SIG-M5 treated with dmso at 0.1 percent for 504 hours (cell line): ENCODE measurements around the gene LRCOL1.
A peak's percentile ranks its signal among the peaks of the same experiment; 100 is the strongest.
"Not testable (repeated sequence)": the region's sequence is repeated elsewhere in the genome, so short reads cannot be mapped to it uniquely, and the experiment has no call there.

Experiments used
- DNase-seq: peaks from one replicate; lab custom pipeline; 2025; ENCODE audit not compliant: unreplicated experiment; lab: John Stamatoyannopoulos, UW

LRCOL1 gene

DNA sequence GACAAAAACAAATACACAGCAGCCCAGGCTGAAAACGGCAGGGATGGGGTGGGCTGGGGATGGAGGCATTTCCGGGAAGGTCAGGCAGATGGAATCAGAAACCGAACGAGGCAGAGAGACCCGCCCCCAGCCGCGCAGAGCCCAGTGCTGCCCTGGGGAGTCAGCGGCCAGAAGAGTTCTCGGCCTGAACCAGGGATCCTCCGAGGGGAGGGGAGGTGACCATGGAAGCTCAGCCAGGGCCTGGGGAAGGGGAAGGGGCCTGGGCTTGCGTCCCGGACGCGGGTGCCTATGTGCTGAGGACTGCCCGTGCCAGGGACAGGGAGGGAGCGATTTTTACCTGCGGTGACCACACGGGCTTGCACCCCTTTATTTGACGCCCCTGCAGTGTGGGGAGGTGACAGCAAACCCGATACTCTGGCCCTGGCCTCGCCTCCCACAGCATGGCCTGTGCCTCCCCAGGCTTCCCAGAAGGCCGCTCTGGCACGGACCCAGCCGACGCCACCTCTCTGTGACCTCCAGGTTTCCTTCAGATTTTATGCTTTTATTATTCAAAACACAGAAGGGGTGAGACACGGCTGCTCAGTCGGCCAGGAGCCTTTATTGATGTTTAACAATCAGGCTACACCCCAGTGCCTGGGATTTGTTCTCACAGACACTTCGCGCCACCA is 7.7 kb downstream of the LRCOL1 start:
- no peak for DNase-seq

DNA sequence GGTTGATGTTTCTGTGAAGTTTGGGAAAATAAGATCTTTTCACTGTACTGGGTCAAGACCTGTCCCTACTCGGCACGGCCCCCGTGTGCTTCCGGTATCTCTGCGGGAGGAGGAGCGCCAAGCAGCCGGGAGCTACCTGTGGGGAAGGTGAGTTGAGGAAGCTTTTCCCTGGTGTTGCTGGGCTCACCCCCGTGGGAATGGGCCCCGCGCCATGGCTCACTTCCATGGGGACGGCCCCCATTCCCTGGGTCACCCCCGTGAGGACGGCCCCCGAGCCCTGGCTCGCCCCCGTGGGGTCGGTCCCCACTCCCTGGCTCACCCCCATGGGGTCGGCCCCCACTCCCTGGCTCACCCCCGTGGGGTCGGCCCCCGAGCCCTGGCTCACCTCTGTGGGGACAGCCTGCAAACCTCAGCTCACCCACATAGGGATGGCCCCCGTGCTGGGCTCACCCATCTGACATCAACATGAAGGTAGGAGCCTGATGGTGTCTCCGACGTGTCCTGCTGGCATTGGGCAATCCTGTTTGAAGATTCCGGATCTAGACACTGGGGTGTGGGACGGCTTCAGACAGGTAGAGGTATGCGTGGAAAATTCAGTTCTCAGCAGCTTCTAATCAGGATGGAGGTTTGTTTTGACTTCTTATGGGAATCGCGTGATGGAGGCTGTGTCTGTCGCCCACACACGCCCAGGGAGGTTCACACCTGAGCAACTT is 9.1 kb downstream of the LRCOL1 start:
- DNase-seq, result no peak

DNA sequence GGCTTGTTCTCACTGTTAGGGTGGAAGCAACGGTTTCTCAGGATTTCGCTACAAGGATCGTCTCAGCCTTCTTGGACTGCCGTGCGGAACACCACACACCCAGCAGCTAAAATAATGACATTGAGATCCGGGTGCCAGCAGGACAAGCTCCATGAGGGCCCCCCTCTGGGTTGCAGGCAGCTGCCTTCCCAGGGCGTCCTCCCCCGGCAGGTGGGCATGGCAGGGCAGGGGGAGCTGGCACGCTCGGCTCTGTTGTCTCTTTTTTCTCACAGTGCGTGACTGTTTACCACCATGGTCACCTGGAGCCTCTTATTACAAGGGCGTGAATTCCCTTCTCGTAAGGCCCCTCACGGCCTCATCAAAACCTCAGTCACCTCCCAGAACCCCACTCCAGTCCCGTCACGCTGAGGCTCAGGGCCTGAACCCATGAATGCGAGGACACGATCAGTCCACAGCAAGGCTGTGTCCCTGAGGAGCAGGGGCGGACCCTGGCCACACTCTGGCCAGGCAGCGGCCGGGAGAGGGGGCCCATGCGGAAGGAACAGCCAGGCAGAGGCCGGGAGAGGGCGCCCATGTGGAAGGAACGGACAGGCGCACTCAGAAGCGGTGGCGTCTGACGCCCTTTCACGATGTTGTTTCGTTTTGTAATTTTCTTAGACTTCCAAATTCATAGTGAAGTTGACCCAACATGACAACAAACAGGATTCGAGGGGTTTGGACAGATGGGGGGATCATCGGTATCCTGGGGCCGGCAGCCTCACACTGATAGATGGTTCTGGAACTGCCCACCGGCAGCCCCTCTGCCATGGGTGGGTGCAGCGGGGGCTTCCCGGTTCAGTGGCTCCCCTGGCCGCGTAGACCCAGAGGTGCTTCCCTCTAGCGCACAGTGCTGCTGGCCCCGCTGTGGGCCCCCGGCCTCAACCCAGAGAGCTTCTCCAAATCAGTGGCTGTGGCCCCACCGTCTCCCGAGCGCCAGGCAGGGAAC is 10.0 kb downstream of the LRCOL1 start:
- peak; percentile 71 for DNase-seq

DNA sequence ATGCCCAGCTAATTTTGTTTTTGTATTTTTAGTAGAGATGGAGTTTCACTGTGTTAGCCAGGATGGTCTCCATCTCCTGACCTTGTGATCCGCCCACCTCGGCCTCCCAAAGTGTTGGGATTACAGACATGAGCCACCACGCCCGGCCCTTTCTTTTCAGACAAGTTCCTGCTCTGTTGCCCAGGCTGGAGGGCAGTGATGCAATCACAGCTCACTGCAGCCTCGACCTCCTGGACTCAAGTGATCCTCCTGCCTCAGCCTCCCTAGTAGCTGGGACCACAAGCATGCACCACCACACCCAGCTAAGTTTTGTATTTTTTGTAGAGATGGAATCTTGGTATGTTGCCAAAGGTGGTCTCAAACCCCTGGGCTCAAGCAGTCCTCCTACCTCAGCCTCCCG is 10.9 kb downstream of the LRCOL1 start:
- not testable (repeated sequence) for DNase-seq

DNA sequence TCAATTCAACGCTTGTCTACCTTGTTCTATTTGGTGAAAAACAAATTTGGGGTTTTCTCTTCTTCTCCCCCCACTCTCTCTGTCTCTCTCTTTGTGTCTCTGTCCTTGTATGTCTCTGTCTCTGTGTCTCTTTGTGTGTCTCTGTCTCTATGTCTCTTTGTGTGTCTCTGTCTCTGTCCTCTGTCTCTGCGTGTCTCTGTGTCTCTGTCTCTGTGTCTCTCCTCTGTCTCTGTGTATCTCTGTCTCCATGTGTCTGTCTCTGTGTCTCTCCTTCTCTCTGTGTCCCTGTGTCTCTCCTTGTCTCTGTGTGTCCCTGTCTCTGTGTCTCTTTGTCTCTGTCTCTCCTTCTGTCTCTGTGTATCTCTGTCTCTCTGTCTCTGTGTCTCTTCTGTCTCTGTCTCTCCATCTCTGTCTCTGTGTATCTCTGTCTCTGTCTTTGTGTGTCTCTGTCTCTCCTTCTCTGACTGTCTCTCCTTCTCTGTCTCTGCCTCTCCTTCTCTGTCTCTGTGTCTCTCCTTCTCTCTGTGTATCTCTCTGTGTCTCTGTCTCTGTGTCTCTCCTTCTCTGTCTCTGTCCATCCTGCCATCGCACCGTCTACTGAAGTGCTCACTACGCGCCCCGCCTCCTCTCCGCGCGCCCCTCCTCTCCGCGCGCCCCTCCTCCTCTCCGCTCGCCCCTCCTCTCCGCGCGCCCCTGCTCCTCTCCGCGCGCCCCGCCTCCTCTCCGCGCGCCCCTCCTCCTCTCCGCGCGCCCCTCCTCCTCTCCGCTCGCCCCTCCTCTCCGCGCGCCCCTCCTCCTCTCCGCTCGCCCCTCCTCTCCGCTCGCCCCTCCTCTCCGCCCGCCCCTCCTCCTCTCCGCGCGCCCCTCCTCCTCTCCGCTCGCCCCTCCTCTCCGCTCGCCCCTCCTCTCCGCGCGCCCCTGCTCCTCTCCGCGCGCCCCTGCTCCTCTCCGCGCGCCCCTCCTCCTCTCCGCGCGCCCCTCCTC is 12.8 kb downstream of the LRCOL1 start:
- peak; percentile 57 for DNase-seq

DNA sequence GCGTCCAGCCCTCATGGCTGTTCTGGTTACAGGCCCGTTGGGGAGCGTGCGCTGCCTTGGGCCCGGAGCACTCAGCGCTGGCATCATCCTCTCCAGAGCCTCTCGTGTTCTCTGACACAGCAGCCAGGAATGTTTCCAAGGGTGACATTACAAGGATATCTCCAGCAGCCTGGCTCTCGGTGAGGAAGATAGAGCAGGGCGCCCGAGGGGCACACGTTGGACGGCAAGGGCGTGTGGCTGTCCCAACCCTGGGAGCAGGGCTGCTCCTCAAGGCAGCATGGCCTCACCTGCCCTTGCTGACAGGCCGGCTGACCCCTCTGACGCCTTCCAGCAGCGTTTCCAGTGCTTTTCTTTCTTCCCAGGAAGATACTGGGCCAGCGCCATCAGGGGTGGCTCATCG is 14.4 kb downstream of the LRCOL1 start:
- no peak for DNase-seq

DNA sequence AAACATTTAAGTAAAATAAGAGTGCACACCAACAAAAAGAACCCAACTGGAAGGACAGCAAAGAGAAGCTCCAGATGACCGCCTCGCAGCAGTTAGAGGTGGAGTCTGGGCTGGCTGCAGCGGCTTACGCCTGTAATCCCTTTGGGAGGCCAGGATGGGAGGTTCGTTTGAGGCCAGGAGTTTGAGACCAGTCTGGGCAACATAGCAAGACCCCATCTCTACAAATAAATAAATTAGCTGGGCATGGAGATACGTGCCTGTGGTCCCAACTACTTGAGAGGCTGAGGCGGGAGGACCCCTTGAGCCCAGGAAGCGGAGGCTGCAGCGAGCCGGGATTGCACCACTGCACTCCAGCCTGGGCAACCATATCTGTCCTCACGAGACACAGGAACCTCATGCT is 15.2 kb downstream of the LRCOL1 start:
- DNase-seq, result no peak

DNA sequence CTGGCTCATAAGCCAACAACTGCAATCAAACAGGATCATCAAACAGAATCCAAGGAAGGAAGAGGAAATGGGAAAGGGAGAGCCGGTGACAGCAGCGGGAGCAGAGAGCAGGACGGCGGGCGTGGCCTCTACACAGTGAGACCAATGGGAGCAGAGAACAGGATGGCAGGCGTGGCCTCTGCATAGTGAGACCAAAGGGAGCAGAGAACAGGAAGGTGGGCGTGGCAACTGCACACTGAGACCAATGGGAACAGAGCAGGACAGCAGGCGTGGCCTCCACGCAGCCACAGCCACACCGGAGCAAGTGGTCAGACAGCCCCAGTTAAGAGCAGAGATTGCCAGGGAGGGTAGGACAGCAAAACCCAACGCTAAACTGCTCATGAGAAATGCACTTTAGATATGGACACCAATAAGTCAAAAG is 16.4 kb downstream of the LRCOL1 start:
- DNase-seq, result peak; percentile 75

DNA sequence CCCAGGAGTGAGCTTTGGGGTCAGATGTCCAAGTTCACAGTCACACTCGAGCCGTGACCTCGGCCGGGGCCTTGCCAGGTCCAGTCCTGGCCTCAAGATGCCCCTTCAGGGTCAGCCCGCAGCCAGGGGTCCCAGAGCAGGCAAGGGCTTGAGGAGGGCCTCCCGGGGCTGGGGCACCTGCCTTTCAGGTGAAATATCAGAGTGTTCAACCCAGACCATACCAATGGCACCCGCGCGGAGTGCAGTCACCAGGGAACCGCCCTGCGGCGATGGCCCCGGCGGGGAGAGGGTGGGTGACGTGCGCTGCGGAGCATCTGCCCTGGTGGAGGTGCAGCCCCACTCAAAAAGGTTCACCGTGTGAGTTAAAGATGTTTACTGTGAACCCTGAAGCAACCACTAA is 16.9 kb downstream of the LRCOL1 start:
- no peak for DNase-seq

DNA sequence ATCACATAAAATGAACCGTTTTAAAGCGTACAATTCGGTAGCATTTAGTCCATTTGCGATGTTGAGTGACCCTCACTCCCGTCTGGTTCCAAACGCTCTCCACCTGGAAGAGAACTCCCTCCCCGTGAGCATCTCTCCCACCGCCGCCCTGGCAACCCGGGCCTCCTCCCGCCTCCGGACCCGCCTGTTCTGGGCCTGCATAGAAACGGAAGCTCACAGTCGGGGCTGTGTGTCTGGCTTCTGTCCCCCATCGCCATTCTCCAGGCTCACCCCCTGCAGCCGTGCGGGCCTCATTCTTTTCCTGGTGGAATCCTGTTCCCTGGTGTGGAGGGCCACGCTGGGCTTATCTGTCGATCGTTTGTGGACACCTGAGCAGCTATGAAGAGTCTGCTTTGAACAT is 17.3 kb downstream of the LRCOL1 start:
- DNase-seq, result no peak

DNA sequence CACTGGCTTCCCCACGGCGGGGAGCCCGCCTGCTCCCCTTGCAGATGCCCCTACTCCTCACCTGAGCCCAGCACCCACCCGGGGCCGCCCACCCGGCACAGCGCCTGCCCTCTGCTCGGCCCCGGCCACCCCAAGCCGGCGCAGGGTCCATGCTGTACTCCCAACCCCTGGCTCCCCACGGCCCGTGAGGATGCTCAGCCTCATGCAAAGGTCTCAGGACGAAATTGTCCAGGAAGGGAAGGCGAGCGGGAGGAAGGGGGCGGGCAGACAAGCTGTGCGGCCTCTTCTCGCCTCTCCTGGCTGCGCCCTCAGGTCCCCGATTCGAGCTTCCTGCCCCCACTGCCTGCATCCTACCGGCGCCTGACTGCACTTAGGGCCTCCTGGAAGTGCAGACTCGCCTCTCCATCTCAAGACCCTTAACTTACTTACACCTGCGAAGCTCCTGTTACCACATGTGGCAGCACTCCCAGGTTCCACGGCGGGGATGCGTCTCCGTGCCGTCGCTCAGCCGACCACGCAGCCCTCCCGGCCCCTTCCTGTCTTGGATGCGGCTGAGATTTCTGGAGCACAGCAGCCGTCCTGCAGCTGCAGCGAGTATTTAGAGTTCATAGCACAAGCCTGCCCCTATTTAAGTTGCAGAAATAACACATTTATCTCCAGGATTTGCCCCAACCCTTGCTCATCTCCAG is 18.0 kb downstream of the LRCOL1 start:
- DNase-seq, result no peak

DNA sequence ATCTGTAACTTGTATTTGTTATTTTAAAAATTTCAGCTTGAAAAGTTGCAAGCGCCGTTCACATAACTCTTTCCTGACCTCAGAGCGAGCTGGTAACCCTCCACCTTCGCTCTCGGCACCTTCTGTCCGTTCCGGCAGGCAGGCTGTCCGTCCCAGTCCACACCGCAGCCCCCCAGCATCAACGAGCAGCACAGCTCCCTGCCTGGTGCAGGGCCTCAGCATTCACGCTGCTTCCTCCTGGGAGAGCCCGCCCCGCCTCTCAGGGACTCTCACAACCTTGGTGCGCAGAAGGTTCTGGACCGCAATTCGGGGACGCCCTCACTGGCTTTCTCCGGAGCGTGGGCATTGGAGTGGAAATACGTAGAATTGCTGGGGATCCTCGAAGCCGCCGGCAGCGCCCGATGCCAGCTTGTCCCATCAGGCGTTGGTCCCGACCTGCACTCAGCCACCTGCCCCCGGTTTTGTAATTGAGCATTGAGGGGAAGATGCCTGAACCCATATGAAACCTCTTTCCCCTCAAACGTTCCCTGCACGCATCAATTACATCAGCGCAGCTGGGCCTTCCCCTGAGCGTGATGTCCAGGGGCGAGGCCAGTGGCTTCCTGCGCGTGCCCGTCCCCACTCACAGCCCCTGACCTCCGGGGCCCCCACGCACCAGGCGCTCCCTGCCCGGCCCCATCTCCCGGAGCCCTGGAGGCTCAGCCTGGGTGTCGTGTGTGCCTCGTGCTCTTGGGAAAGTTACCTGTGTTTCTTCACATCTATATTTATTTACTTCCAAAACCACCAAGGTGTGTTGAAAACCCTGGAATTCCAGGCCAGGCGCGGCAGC is 19.1 kb downstream of the LRCOL1 start:
- DNase-seq, result no peak

DNA sequence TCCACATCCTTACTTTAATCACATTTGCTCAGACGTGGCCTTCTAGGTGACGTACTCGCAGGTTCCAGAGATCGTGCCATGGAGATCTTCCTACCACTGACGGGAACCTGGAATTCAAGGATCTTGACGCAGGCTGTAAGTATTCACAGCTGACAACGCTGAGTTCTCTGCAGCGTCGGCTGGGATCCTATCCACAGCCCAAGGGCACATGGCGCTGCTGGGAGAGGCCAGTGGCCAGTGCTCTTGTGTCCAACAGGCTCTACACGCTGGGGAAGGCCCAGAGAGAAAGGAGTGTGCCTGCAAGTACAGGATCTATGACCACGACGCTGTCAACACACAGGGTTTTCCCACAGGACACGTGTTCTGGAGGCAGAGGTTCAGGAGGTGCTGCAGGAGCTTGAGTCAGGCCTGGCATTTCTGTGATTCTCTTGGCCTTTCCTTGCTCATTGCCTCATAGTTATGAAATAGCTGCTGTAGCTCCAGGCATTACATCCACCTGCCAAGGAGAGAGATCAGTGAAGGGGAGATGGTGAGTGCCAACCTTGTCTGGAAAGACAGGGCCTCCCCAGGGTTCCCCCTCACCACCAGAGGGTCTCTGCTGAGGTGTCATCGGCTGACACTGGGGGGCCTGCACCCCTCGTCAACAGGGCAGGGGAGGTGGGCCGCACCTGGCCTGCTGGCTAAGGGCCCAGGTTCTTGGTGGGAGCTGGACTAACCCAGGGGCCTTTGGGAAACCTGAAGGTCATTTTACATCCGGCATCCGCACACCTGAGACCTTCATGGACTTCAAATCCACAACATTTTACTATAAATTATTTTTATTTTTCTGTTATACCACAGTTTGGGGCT is 21.3 kb downstream of the LRCOL1 start:
- no peak for DNase-seq

DNA sequence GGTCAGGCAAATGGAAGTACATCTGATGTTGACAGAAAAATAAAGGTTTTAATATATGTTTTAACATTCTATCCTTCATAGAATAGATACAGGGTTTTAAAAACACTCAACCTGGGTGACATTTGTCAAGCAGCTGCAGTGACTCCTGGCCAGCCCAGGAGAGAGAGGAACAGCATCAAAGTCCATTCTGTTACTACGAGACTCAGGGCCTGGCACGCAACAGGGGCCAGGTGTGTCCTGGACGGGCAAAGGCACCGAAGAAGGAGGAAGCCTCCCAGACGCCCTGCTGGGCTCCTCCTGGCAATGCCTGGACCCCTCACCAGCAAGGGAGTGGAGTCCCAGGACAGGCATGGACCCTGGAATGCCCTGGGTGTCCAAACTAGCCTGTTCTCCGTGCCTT is 22.1 kb downstream of the LRCOL1 start:
- no peak for DNase-seq

DNA sequence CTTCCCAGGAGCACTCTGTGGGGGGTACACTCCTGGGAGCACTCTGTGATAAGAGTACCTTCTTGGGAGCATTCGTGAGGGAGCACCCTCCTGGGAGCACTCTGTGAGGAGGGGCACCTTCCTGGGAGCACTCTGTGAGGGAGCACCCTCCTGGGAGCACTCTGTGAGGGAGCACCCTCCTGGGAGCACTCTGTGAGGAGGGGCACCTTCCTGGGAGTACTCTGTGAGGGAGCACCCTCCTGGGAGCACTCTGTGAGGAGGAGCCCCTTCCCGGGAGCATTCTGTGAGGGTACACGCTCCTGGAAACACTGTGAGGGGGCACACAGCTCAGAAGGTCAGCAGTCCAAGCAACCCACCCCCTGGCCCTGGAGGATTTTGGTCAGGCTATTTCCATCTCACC is 22.6 kb downstream of the LRCOL1 start:
- no peak for DNase-seq

DNA sequence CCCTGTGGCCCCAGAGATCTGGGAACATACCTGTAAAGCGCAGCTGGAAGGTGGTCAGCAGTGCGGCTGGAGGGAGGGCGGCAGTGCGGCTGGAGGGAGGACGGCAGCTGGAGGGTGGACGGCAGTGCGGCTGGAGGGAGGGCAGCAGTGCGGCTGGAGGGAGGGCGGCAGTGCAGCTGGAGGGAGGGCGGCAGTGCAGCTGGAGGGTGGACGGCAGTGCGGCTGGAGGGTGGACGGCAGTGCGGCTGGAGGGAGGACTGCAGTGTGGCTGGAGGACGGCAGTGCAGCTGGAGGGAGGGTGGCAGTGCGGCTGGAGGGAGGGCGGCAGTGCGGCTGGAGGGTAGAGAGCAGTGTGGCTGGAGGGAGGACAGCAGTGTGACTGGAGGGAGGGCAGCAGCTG is 23.5 kb downstream of the LRCOL1 start:
- no peak for DNase-seq

DNA sequence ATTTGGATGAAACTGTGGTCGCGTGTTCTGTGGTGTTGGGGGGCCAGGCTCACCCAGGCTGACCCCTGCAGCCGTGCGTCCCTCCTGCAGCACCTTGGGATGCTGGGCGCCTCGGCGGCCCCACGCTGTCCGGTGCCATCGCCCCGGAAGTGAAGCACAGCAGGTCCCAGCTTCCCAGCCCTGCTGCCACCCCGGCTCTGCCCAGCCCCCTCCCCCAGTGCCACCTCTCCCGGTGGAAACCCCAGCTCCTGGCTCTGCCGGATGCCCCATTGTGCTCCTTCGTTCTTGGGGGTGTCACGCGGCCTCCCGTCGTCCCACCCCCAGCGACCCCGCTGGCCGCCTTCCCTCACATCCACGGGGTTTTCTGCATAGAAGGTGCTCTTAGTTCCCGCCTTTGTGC is 25.2 kb downstream of the LRCOL1 start:
- DNase-seq, result no peak

DNA sequence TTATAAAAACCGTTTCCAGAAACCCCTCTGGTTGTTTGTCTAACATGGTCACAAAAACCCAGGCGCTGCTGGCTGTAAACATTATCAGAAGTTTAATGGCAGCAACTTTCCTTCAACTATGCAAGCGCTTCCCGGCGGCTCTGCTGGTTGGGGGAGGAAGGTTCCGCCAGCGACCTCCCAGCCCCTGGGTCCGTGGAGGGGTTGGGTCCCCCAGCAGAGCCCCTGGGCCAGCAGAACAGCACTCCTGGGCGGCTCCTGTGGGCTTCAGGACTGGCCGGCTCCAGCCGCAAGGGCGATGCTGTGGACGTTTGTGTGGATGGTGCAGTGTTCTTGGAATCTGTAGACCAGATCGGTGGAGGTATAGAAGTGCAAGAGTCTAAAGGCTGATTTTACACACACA is 26.0 kb downstream of the LRCOL1 start:
- DNase-seq, result no peak
